Embryonic facial prominence (tissue), 1 donor: Measurements from ENCODE around the gene GPR108.
"Not testable (repeated sequence)": the region's sequence is repeated elsewhere in the genome, so short reads cannot be mapped to it uniquely, and the experiment has no call there.

Source experiments
- DNase-seq: peaks from one replicate; pipeline ENCODE4 v3.0.0-alpha.2; 2016; ENCODE audit errors: extremely low spot score

Gene GPR108

GRCh38 chr19:6761053-6761676 is 23.8 kb upstream of the GPR108 start:
- no peak for DNase-seq

GRCh38 chr19:6760606-6761005 is 23.2 kb upstream of the GPR108 start:
- DNase-seq, result no peak

- DNase-seq, result no peak
These were observed 17.5 kb upstream of the GPR108 start for GRCh38 chr19:6754653-6755463.

GRCh38 chr19:6754136-6754535 is 16.8 kb upstream of the GPR108 start:
- no peak for DNase-seq

GRCh38 chr19:6753178-6754031 is 16.0 kb upstream of the GPR108 start:
- no peak for DNase-seq

- no peak for DNase-seq
These were observed 15.1 kb upstream of the GPR108 start for GRCh38 chr19:6752256-6753177.

- DNase-seq, result no peak
These were observed 13.8 kb upstream of the GPR108 start for GRCh38 chr19:6751189-6751588.

- no peak for DNase-seq
These were observed 12.7 kb upstream of the GPR108 start for GRCh38 chr19:6750062-6750461.

GRCh38 chr19:6748543-6748942 is 11.2 kb upstream of the GPR108 start:
- DNase-seq, result not testable (repeated sequence)

- no peak for DNase-seq
These were observed 8.6 kb upstream of the GPR108 start for GRCh38 chr19:6745965-6746364.

- no peak for DNase-seq
These were observed 7.3 kb upstream of the GPR108 start for GRCh38 chr19:6744381-6745301.

GRCh38 chr19:6743714-6744380 is 6.5 kb upstream of the GPR108 start:
- no peak for DNase-seq

GRCh38 chr19:6743066-6743465 is 5.7 kb upstream of the GPR108 start:
- no peak for DNase-seq

GRCh38 chr19:6740589-6741343 is 3.4 kb upstream of the GPR108 start:
- DNase-seq, result no peak

GRCh38 chr19:6739883-6740588 is 2.7 kb upstream of the GPR108 start:
- no peak for DNase-seq

GRCh38 chr19:6739390-6739882 is 2.1 kb upstream of the GPR108 start, which contains the start of gene TRIP10:
Gene TRIP10, plus strand, starts transcription at chr19:6739680. Its CDS starts 82 bp downstream, at chr19:6739762.
- peak; percentile 81 for DNase-seq

GRCh38 chr19:6738787-6739389 is 1.5 kb upstream of the GPR108 start:
- DNase-seq, result no peak
